ENCODE measurements around the gene AFG1L. TPM values are rescaled to one million over a fixed set of nuclear protein-coding genes. Genes with fewer than 3 reads are reported as not detected.

The AFG1L gene
- total RNA-seq, 1 donor: 6.0 TPM

- TF ChIP-seq CTCF (IDR thresholded peaks at IDR 0.05; ENCODE audit: insufficient read depth, low read length): no peak
- peak overlapping the region; percentile 91 for H3K4me3 ChIP-seq (ENCODE audit: low read depth, low read length)
- DNase-seq (ENCODE audit: low read depth): no peak
Measured at GRCh38 chr6:108561742-108562502, 267.1 kb downstream of the AFG1L start.

- peak overlapping the region; percentile 91 for H3K4me3 ChIP-seq (ENCODE audit: low read depth, low read length)
- peak; percentile 25 for TF ChIP-seq CTCF (IDR thresholded peaks at IDR 0.05; ENCODE audit: insufficient read depth, low read length)
- DNase-seq (ENCODE audit: low read depth): peak; percentile 81
Measured at GRCh38 chr6:108562503-108562993, 267.7 kb downstream of the AFG1L start.

GRCh38 chr6:108563292-108563691 is 268.4 kb downstream of the AFG1L start:
- no peak for TF ChIP-seq CTCF (IDR thresholded peaks at IDR 0.05; ENCODE audit: insufficient read depth, low read length)
- H3K4me3 ChIP-seq (ENCODE audit: low read depth, low read length): peak overlapping the region; percentile 91
- DNase-seq (ENCODE audit: low read depth): no peak

- TF ChIP-seq CTCF (IDR thresholded peaks at IDR 0.05; ENCODE audit: insufficient read depth, low read length): no peak
- peak; percentile 97 for DNase-seq (ENCODE audit: low read depth)
- peak overlapping the region; percentile 91 for H3K4me3 ChIP-seq (ENCODE audit: low read depth, low read length)
Measured at GRCh38 chr6:108564178-108564577, 269.3 kb downstream of the AFG1L start.

- peak overlapping the region; percentile 29 for H3K4me3 ChIP-seq (ENCODE audit: low read depth, low read length)
- TF ChIP-seq CTCF (IDR thresholded peaks at IDR 0.05; ENCODE audit: insufficient read depth, low read length): no peak
- DNase-seq (ENCODE audit: low read depth): no peak
Measured at GRCh38 chr6:108565091-108565766, 270.4 kb downstream of the AFG1L start.

GRCh38 chr6:108565893-108566292 is 271.0 kb downstream of the AFG1L start:
- peak; percentile 92 for DNase-seq (ENCODE audit: low read depth)
- TF ChIP-seq CTCF (IDR thresholded peaks at IDR 0.05; ENCODE audit: insufficient read depth, low read length): peak; percentile 38
- no peak overlapping the region for H3K4me3 ChIP-seq (ENCODE audit: low read depth, low read length)

Measured in fibroblast of the aortic adventitia (primary cell).